Renal cortical epithelial cell (primary cell): ENCODE measurements around the gene INPP5A. TPM values are rescaled to one million over a fixed set of nuclear protein-coding genes. Genes with fewer than 3 reads are reported as not detected.
A peak's percentile ranks its signal among the peaks of the same experiment; 100 is the strongest.
"Not testable (repeated sequence)": the region's sequence is repeated elsewhere in the genome, so short reads cannot be mapped to it uniquely, and the experiment has no call there.

Experiments used
- DNase-seq: peaks from one replicate; pipeline ENCODE4 v3.0.0-alpha.2; 2011; ENCODE audit warnings: low read depth
- total RNA-seq: library from RNA; depleted of rRNA; stranded (reverse); fragments of >200 nt; gene quantifications from 2 replicates; pipeline ENCODE4 v1.2.3, GENCODE V29; 2014

The INPP5A gene
- total RNA-seq, 1 donor from 2014 or later: 30.7 TPM

- DNase-seq: no peak
Measured at GRCh38 chr10:132595021-132595420, 57.4 kb downstream of the INPP5A start.

- DNase-seq: no peak
Measured at GRCh38 chr10:132595854-132596253, 58.3 kb downstream of the INPP5A start.

- no peak for DNase-seq
Measured at GRCh38 chr10:132596742-132597279, 59.2 kb downstream of the INPP5A start.

- no peak for DNase-seq
Measured at GRCh38 chr10:132597654-132598053, 60.1 kb downstream of the INPP5A start.

- DNase-seq: not testable (repeated sequence)
Measured at GRCh38 chr10:132599023-132599618, 61.5 kb downstream of the INPP5A start.

- DNase-seq: no peak
Measured at GRCh38 chr10:132599732-132600131, 62.1 kb downstream of the INPP5A start.

GRCh38 chr10:132600416-132600815 lies 62.8 kb downstream of the INPP5A start:
- no peak for DNase-seq

GRCh38 chr10:132601567-132601966 lies 64.0 kb downstream of the INPP5A start:
- DNase-seq: no peak

GRCh38 chr10:132602614-132603013 lies 65.0 kb downstream of the INPP5A start:
- DNase-seq: no peak

GRCh38 chr10:132603851-132604533 lies 66.4 kb downstream of the INPP5A start:
- no peak for DNase-seq

GRCh38 chr10:132604686-132605085 lies 67.1 kb downstream of the INPP5A start:
- no peak for DNase-seq

GRCh38 chr10:132605390-132605789 lies 67.8 kb downstream of the INPP5A start:
- DNase-seq: no peak

- DNase-seq: no peak
Measured at GRCh38 chr10:132606031-132606491, 68.5 kb downstream of the INPP5A start.

GRCh38 chr10:132606536-132607316 lies 69.1 kb downstream of the INPP5A start:
- peak; percentile 40 for DNase-seq

- DNase-seq: no peak
Measured at GRCh38 chr10:132607491-132607890, 69.9 kb downstream of the INPP5A start.

GRCh38 chr10:132607961-132608495 lies 70.4 kb downstream of the INPP5A start:
- DNase-seq: no peak

GRCh38 chr10:132608511-132609195 lies 71.1 kb downstream of the INPP5A start:
- no peak for DNase-seq

GRCh38 chr10:132609211-132609610 lies 71.6 kb downstream of the INPP5A start:
- no peak for DNase-seq

GRCh38 chr10:132610071-132610701 lies 72.6 kb downstream of the INPP5A start:
- no peak for DNase-seq

GRCh38 chr10:132611026-132611910 lies 73.7 kb downstream of the INPP5A start:
- DNase-seq: no peak
